Suprapubic skin (tissue), 4 donors: ENCODE results near the gene RPIA. TPM values are rescaled to one million over a fixed set of nuclear protein-coding genes. Genes with fewer than 3 reads are reported as not detected.

ENCODE experiments used
- DNase-seq, 2 donors: peaks; one replicate each; pipeline ENCODE4 v3.0.0-alpha.2; 2019; ENCODE audit warnings: low spot score in 2 of 2
- H3K27ac ChIP-seq: fragments of 200-600 bp; sonication (generic); one replicate; pipeline ENCODE4 v1.5.1; 2019
- H3K27me3 ChIP-seq: fragments of 200-600 bp; sonication (generic); one replicate; pipeline ENCODE4 v1.5.1; 2019
- H3K36me3 ChIP-seq: fragments of 200-600 bp; sonication (generic); one replicate; pipeline ENCODE4 v1.5.1; 2019
- H3K4me1 ChIP-seq: fragments of 200-600 bp; sonication (generic); one replicate; pipeline ENCODE4 v1.5.1; 2019
- H3K4me3 ChIP-seq: fragments of 200-600 bp; sonication (generic); one replicate; pipeline ENCODE4 v1.5.1; 2019; ENCODE audit warnings: mild to moderate bottlenecking
- H3K9me3 ChIP-seq: fragments of 200-600 bp; sonication (generic); one replicate; pipeline ENCODE4 v1.5.1; 2019
- CTCF ChIP-seq, 2 donors: fragments of 200-600 bp in 1 of 2; fragments of 450-650 bp in 1 of 2; sonication (generic) in 1 of 2; IDR thresholded peaks; one replicate each; pipeline ENCODE4 v1.5.1; 2016 to 2019; ENCODE audit warnings: antibody characterized with exemption in 2 of 2, mild to moderate bottlenecking in 1 of 2, moderate library complexity in 1 of 2
- EP300 ChIP-seq: sonication (generic); formaldehyde crosslinking; IDR thresholded peaks from one replicate; pipeline ENCODE4 v1.6.1; 2017; ENCODE audit warnings: antibody characterized with exemption
- POLR2A ChIP-seq, 2 donors: fragments of 450-650 bp; IDR thresholded peaks; one replicate each; pipeline ENCODE4 v1.6.1; 2017; ENCODE audit warnings: antibody characterized with exemption in 2 of 2, mild to moderate bottlenecking in 2 of 2, moderate library complexity in 2 of 2
- POLR2AphosphoS5 ChIP-seq, 3 donors: sonication (generic); formaldehyde crosslinking; IDR thresholded peaks; one replicate each; pipeline ENCODE4 v1.6.1; 2017; ENCODE audit warnings: antibody characterized with exemption in 3 of 3
- WGBS: methylation state at CpG from one replicate; pipeline ENCODE4 v1.1.5; 2018; 5-methylcytosine and 5-hydroxymethylcytosine counted together
- total RNA-seq, 4 donors: library from RNA; depleted of rRNA; stranded (reverse); fragments of >200 nt; gene quantifications; one replicate each; pipeline ENCODE4 v1.1.0, GENCODE V29; 2016

Gene RPIA
- total RNA-seq, 4 donors from 2014 or later: 7.9 to 9.8 (median 9.6) TPM

GRCh38 chr2:88720399-88720798 is 28.9 kb downstream of the RPIA start:
- DNase-seq: no peak
- no peaks in the 10 kb centered on the region for H3K27me3 ChIP-seq
- no peaks in the 10 kb centered on the region for H3K36me3 ChIP-seq
- no peaks in the 10 kb centered on the region for H3K4me1 ChIP-seq
- TF ChIP-seq CTCF (IDR thresholded peaks at IDR 0.05): no peak
- TF ChIP-seq EP300: no peak
- no peak for TF ChIP-seq POLR2AphosphoS5 (IDR thresholded peaks at IDR 0.05)
- no peak for TF ChIP-seq POLR2A (IDR thresholded peaks at IDR 0.05)
- H3K27ac ChIP-seq: no peak overlapping the region
- no peaks in the 10 kb centered on the region for H3K9me3 ChIP-seq
- H3K4me3 ChIP-seq: no peak overlapping the region

- no peaks in the 10 kb centered on the region for H3K36me3 ChIP-seq
- H3K4me1 ChIP-seq: no peaks in the 10 kb centered on the region
- WGBS: 94% methylated on average over 2 of the region's 2 CpGs
- DNase-seq: no peak
- H3K27me3 ChIP-seq: no peaks in the 10 kb centered on the region
- no peak for TF ChIP-seq POLR2A (IDR thresholded peaks at IDR 0.05)
- no peak for TF ChIP-seq EP300
- TF ChIP-seq CTCF (IDR thresholded peaks at IDR 0.05): no peak
- no peak for TF ChIP-seq POLR2AphosphoS5 (IDR thresholded peaks at IDR 0.05)
- no peak overlapping the region for H3K4me3 ChIP-seq
- H3K9me3 ChIP-seq: no peaks in the 10 kb centered on the region
- no peak overlapping the region for H3K27ac ChIP-seq
Observed at GRCh38 chr2:88721268-88721667, 29.8 kb downstream of the RPIA start.

- Histone ChIP-seq H3K36me3 (no peaks in the 10 kb centered on the region), H3K4me1 (no peaks in the 10 kb centered on the region), H3K27me3 (no peaks in the 10 kb centered on the region), H3K4me3 (no peak overlapping the region), H3K27ac (no peak overlapping the region), H3K9me3 (no peaks in the 10 kb centered on the region)
- no peak for DNase-seq
- no peak for TF ChIP-seq CTCF (IDR thresholded peaks at IDR 0.05)
- TF ChIP-seq EP300: no peak
- TF ChIP-seq POLR2AphosphoS5 (IDR thresholded peaks at IDR 0.05): no peak
- no peak for TF ChIP-seq POLR2A (IDR thresholded peaks at IDR 0.05)
- 93% methylated on average over 4 of the region's 4 CpGs for WGBS
Observed at GRCh38 chr2:88724643-88725332, 33.3 kb downstream of the RPIA start.

- Histone ChIP-seq H3K27ac (no peak overlapping the region), H3K4me1 (peaks cover 7% of the 10 kb centered on the region), H3K9me3 (no peaks in the 10 kb centered on the region), H3K27me3 (no peaks in the 10 kb centered on the region), H3K36me3 (no peaks in the 10 kb centered on the region), H3K4me3 (no peak overlapping the region)
- 90% methylated on average over 8 of the region's 8 CpGs for WGBS
- DNase-seq: no peak
- no peak for TF ChIP-seq POLR2A (IDR thresholded peaks at IDR 0.05)
Observed at GRCh38 chr2:88729061-88729745, 37.7 kb downstream of the RPIA start.

GRCh38 chr2:88733155-88733902 is 41.9 kb downstream of the RPIA start:
- no peak overlapping the region for H3K4me3 ChIP-seq
- no peaks in the 10 kb centered on the region for H3K27me3 ChIP-seq
- DNase-seq: no peak
- no peaks in the 10 kb centered on the region for H3K9me3 ChIP-seq
- TF ChIP-seq POLR2A (IDR thresholded peaks at IDR 0.05): no peak
- TF ChIP-seq CTCF (IDR thresholded peaks at IDR 0.05): no peak
- no peak for TF ChIP-seq EP300
- no peak for TF ChIP-seq POLR2AphosphoS5 (IDR thresholded peaks at IDR 0.05)
- no peak overlapping the region for H3K27ac ChIP-seq
- H3K4me1 ChIP-seq: peaks cover 11% of the 10 kb centered on the region
- WGBS: 90% methylated on average over 4 of the region's 4 CpGs
- H3K36me3 ChIP-seq: peaks cover 20% of the 10 kb centered on the region
